ENCODE results near the gene TBXAS1.

DNA sequence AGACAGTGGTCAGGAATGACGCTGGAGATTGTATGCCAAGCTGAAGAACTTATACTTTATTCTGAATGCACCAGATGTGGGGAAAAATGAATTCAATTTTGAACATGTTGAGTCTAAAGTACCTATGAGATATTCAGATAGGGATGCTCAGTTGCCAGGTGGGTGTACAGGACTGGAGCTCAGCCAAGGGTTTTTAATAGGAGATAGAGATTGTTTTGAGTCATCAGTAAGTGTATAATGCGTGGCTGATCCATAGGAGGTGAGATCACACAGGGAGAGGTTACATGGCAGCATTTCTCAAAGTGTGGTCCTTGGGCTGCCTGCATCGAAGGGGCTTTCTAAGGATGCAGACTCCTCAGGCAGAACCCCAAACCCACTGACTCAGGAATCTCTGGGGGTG, 44.4 kb upstream of the TBXAS1 start:
- TF ChIP-seq, protein P1, sequence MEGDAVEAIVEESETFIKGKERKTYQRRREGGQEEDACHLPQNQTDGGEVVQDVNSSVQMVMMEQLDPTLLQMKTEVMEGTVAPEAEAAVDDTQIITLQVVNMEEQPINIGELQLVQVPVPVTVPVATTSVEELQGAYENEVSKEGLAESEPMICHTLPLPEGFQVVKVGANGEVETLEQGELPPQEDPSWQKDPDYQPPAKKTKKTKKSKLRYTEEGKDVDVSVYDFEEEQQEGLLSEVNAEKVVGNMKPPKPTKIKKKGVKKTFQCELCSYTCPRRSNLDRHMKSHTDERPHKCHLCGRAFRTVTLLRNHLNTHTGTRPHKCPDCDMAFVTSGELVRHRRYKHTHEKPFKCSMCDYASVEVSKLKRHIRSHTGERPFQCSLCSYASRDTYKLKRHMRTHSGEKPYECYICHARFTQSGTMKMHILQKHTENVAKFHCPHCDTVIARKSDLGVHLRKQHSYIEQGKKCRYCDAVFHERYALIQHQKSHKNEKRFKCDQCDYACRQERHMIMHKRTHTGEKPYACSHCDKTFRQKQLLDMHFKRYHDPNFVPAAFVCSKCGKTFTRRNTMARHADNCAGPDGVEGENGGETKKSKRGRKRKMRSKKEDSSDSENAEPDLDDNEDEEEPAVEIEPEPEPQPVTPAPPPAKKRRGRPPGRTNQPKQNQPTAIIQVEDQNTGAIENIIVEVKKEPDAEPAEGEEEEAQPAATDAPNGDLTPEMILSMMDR (IDR thresholded peaks at IDR 0.05), result no peak
- TF ChIP-seq POLR2A (IDR thresholded peaks at IDR 0.05), result no peak
